CD4-positive, alpha-beta T cell treated with Interleukin-4 for 4 hours (primary cell): ENCODE measurements around the gene CERKL.
A peak's percentile ranks its signal among the peaks of the same experiment; 100 is the strongest.

Experiments used
- DNase-seq: peaks from one replicate; pipeline ENCODE4 v3.0.0-alpha.2; 2020

Gene CERKL

GRCh38 chr2:181573140-181573736, 83.7 kb downstream of the CERKL start:
- no peak for DNase-seq

DNA sequence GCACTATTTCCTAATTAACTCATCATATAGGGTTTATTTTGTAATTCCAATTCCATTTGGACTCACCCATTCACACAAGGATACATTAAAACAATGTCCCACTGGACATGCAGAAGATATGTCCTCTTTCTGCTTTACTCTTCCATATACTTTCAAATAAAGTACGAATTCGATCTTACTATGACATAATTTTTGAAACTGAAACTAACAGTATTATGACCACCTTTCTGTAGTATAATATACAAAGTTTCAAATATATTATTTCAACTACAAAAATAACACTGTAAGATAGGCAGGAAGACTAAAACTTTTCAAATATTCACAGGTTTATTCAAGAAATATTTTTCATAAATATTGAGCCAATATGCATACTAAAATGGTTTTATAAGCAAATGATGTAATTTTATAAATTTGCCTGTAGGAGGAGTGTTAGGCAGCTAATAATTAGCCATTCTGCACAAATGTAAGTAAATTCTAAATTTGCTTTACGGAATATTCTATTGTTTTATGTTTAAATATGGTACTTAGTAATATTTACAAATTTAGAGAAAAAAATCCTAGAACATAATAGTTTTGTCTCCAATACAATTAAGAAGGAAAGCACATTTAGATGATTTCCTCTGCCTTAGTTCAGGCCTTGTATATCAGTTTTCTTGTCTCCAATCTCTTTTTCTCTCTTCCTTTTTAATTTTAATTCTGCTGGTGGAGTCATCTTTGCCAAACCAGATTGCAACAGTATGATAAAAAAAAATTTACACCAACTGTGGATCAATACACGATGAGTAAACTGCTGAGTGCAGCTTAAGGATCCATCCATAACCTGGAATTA, 85.9 kb downstream of the CERKL start:
- DNase-seq: no peak

- no peak for DNase-seq
Measured at GRCh38 chr2:181570059-181570458, 86.8 kb downstream of the CERKL start.

DNA sequence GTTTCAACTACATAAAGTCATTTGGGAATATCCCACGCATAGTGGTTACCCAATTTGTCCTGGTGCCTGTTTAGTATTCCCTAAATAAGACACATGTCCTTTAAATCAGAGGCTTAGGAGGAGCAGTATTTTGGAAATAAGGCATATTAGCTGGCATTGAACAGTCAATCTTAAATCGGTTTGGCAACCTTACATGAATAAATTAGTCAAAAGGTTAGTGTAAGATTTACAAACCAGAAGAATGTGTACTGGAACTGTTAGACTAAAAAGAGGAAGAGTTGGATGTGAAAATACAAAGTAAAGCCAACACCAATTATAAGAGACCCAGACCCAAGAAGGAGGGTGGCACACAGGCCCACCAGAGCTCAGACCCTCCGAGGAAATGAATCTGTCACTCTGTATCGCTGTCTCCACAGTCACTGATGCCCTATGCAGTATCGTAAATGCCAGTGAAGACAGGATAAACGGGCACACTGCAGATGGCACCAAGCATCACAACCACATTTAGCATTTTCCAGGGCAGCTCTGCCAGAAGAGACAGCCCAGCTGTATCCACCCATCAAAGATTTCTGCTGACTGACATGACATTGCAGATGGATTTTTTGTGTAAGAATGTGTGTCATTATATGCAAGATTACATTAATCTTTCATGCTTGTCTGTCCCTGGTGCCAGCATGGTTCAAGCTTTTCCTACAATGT, 90.4 kb downstream of the CERKL start:
- no peak for DNase-seq

DNA sequence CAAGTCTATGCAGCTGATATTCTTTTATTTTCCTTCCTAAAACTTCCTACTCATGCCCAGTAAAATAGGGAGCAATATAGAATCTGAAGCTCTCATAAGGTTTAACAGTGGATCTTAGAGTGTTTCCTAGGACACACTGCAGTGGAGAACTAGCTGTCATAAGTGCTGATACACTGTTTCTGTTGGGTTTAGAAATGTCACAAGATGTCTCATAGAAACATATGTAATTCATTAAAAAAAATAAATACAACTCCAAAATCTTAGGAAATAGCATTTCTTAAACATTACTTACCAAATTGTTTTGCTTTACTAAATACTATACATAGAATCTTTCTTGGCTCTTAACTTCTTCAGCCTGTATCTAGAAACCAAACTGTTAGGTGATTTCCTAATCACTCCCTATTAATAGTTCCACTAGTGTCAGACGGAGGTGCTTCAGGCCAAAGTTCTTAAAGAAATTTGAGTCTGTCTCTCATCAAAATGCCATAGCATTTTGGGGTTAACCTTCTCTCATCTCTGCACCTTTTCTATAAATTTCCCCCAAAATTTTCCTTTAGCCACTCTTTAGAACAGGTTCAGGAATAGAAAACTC, 93.7 kb downstream of the CERKL start:
- no peak for DNase-seq

DNA sequence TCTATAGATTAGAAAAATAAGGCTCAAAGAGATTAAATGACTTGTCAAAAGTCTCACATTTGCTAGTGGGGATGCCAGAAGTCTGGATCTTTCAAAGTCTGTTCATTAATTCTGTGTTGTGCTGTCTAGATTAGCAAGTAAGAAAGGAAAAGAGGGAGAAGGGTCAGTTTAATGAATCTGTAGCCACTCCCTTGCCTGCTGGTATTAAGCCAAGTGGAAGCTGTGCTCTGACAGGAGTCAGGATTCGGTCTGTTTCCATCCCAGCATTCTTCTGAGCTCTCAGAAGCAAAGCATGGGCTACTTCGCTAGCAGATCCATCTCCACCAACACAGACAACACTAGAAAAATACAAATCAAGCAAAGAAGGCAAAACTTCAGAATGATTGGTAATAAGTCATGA, 98.5 kb downstream of the CERKL start:
- no peak for DNase-seq

GRCh38 chr2:181554061-181554830, 102.7 kb downstream of the CERKL start:
- DNase-seq: no peak

GRCh38 chr2:181553244-181553643, 103.7 kb downstream of the CERKL start:
- no peak for DNase-seq

GRCh38 chr2:181552808-181553207, 104.1 kb downstream of the CERKL start:
- DNase-seq: no peak

- no peak for DNase-seq
Measured at GRCh38 chr2:181546086-181546485, 110.8 kb downstream of the CERKL start.

DNA sequence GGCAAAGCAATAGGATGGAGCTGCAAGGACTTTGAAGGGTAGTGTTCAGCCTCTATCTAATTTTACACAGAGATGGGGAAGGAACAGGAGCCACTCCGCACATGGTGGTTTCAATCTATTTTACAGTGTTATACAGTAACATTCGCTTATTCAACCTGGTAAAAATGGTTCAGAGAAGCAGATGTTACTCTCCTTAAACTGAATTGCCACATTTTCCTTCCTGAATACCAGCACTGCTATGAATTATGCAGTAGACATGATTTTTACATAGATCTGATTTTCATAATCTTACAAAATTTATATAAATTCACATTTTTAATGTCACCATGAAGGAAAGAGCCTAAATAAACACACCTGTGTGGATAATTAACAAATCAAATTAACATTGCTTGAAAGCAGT, 114.7 kb downstream of the CERKL start:
- no peak for DNase-seq

GRCh38 chr2:181540421-181540820, 116.5 kb downstream of the CERKL start:
- DNase-seq: no peak

- DNase-seq: no peak
Measured at GRCh38 chr2:181536730-181537129, 120.2 kb downstream of the CERKL start.

DNA sequence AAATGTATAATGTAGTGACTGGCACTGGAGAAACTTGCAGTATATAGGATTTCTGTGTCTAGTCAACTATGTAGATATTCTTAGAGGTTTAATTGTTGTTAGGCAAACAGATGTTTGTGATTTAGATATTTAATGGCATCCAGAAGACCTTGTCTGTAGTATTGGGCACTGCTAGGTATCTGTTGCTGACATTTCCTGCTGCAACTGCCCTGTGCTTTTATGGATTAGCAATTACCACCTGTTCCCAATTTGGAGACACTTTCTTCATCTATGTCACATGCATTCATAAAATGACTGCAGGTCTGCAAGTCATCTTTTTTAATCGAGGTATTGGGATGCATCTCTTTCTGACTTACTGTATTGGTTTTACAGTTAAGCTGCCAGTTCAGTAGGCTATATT, 128.5 kb downstream of the CERKL start:
- no peak for DNase-seq

- DNase-seq: no peak
Measured at GRCh38 chr2:181527058-181527457, 129.8 kb downstream of the CERKL start.

DNA sequence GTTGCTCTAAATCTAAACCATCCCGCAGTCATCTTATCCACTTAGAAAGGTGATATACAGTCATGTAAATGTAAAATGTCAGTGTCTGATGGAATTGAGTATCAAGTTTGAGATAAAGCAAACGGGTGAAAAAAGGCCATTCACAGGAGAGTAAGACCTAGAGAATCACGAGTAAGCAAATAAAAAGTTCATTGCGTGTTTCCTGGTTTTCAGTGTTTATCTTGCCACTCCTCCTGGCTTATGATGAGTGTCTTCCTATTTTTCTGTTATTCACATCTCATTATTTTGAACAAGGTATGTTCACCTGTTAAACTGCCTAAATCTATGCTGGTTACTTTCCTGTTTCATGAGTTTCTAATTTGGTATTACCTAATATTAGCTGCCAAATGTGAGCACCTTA, 130.9 kb downstream of the CERKL start:
- DNase-seq: no peak

DNA sequence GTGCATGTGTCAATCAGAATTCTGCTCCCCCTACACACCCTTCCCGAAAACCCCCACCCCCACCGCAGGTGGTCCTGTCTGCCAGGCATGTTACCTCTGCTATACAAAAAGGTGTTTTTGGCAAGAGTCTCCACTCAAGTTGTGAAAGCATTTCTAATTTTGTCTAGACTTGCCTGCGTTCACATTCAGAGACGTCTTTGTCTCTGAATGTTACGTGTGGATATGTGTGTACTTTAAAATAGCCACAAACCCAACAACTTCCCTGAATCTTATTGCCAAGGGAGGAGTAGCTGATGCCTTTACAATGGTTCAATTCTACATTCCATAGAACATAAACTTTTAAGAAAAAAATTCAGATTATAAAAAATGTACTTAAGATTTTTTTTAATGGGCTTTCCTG, 133.1 kb downstream of the CERKL start:
- no peak for DNase-seq

GRCh38 chr2:181520253-181520652, 136.7 kb downstream of the CERKL start:
- DNase-seq: no peak

DNA sequence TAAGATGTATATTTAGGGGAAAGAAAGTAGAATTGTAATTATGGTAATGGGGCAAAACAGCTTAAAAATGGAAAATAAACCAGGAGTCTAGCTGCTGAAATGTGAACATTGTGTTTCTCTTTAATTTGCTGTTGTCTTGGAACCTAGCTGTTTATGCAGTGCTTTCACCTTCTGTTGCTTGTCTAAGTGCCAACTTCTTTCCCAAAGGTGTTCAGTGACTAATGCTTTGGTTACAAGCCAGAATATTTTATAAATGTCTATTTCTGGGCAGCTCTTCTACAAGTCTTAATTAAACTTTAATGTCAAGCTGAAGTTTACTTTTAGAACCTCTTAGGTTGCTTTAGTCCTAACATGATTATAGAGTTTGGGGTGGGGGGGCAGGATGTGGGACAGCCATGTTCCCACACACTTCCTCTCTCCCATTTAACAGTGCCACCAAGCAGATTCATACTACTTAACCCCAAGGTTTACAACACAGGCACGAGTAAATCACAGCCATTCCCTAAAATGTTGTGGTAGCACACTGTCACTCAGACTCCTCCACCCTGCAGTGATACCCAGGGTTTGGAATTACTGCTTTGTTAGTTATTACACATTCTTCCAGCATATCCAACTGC, 139.1 kb downstream of the CERKL start:
- peak; percentile 14 for DNase-seq

DNA sequence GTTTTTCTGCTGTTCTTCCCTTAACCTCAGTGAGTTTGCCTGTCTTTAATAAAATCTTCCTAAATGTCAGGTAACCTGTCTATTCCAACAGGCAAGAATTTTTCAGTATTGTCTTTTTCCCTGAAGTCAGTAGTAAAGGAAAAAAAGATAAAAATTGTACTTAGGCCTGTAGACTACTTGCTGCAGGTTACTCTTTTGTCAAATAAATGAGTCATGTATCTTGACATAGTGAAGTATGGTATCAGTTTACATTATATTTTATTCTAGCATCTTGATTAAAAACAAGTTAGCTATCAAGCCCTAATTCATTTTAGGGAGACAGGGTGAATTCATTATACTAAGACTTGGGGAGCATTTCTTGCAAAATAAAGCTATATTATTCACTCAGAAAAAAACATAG, 139.9 kb downstream of the CERKL start:
- DNase-seq: no peak

DNA sequence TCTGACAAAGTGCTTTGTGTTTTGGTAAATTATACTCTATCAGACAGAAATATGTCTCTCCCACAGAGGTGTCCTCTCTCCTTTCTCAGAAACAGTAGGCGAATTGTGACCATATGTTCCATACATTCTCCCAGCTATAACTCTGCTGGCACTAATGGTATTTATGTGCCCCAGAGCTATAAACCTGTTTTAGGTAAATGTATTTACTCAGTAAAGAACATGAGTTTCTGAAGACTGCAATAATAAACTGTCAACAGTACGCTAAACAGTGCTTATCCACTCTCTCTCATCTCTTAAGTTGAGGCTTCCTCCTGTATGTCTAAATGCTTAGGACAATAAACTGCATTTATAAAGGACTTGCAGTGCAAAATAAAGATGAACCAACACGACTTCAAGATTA, 141.2 kb downstream of the CERKL start:
- no peak for DNase-seq

DNA sequence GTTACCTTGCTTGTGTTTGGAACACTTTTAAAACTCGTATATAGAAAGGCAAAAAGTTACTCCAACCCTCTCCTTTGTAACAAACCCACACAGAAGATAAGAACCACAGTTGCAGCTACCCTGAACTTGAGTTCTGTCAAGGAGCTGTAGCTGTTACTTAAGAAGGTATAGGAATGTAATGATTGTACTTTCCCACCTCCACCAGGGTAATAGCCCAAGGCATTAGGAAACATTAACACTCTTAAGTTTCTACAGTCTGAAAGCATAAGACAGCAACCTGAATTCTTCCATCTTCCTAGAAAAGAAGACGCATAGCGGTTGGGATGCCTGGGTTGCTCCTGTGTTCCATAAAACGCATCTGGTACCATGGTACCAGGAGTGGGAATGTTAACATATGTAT, 156.7 kb downstream of the CERKL start:
- no peak for DNase-seq

DNA sequence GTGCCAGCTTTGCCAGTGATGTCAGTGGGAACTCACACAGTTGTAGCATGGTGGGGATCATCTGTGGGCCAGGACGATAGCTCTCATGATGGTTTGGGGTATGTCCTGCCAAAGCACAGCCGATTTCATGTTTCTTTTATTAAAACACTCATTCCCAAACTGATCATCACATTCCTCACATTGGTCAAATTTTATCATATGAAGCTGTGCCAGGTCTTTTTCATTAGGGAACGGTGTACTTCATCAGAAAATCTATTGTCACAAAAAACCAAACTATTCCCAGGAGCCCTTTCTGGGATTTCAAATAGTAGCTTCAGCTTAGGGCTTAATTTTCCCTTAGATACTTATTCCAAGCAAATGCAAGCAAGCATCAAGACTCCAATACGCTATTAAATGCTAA, 157.7 kb downstream of the CERKL start:
- no peak for DNase-seq
